Mesodermal cell (in vitro differentiated cells): ENCODE results near the gene LRRC63.
"Not testable (repeated sequence)": the region's sequence is repeated elsewhere in the genome, so short reads cannot be mapped to it uniquely, and the experiment has no call there.

Source experiments
- H3K27ac ChIP-seq: 2 replicates; pipeline ENCODE4 v1.7.0; 2013; ENCODE audit warnings: mild to moderate bottlenecking, low read depth, low read length, moderate library complexity; ENCODE audit not compliant: severe bottlenecking
- H3K36me3 ChIP-seq: 2 replicates; pipeline ENCODE4 v1.7.1; 2013; ENCODE audit warnings: mild to moderate bottlenecking, low read length, moderate library complexity; ENCODE audit not compliant: control insufficient read depth, insufficient read depth
- H3K4me1 ChIP-seq: one replicate; pipeline ENCODE4 v1.7.1; 2013; ENCODE audit warnings: mild to moderate bottlenecking, low read length; ENCODE audit not compliant: insufficient read depth, control insufficient read depth, poor library complexity, severe bottlenecking
- H3K4me3 ChIP-seq: 2 replicates; pipeline ENCODE4 v1.7.0; 2013; ENCODE audit warnings: low read length, control low read depth, mild to moderate bottlenecking; ENCODE audit not compliant: insufficient read depth, poor library complexity, severe bottlenecking; ENCODE audit errors: extremely low read depth
- H3K9me3 ChIP-seq: 2 replicates; pipeline ENCODE4 v1.7.1; 2013; ENCODE audit warnings: mild to moderate bottlenecking, low read length, moderate library complexity; ENCODE audit not compliant: control insufficient read depth
- WGBS, 2 experiments: methylation state at CpG; one replicate each; pipeline ENCODE4 v1.1.5; 2013; ENCODE audit warnings: missing lambda C conversion rate in 2 of 2; ENCODE audit not compliant: insufficient coverage in 2 of 2; 5-methylcytosine and 5-hydroxymethylcytosine counted together

LRRC63 gene

DNA sequence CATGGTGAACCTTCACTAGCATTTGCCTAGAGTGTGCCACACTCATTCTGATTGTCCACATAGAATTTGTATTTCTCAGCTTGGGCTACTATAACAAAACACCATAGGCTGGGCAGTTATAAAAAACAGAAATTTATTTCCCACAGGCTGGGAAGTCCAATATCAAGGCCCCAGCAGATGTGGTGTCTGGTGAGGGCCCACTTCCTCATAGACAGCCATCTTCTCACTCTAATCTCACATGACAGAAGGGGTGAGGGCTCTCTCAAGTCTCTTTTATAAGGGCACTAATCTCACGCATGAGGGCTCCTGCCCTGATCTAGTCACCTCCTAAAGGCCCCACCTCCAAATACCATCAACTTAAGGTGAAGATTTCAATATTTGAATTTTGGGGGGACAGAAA is 53.6 kb downstream of the LRRC63 start:
- WGBS, 2 experiments, result no CpG with 5 or more reads among the region's 1 CpG
- H3K4me1 ChIP-seq, result no peaks in the 10 kb centered on the region
- H3K9me3 ChIP-seq, result no peaks in the 10 kb centered on the region
- H3K4me3 ChIP-seq, result no peak overlapping the region
- no peak overlapping the region for H3K27ac ChIP-seq
- H3K36me3 ChIP-seq, result no peaks in the 10 kb centered on the region

DNA sequence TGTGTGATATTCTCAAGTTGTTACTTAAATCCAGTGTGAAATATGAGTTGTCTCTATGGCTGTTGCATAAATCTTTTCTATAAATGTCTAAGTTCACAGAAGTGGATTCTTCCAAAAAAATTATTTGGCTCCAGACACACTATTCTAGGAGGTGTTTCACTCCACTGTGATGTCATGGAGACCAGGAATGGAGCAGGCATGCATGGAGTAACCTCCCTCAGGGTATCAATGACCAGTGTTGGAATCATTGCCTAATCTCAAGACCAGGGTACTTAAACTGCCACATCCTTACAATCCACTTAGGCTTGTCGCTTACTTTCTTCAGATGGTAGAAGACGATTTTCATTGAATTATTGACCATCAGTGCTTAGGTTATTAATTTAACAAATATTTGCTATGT is 55.4 kb downstream of the LRRC63 start:
- WGBS, 2 experiments, result 100% methylated on average over 1 of the region's 2 CpGs; no CpG with 5 or more reads in 1 of the 2 experiments
- no peak overlapping the region for H3K4me3 ChIP-seq
- H3K27ac ChIP-seq, result no peak overlapping the region
- no peaks in the 10 kb centered on the region for H3K4me1 ChIP-seq
- H3K36me3 ChIP-seq, result no peaks in the 10 kb centered on the region
- H3K9me3 ChIP-seq, result no peaks in the 10 kb centered on the region

DNA sequence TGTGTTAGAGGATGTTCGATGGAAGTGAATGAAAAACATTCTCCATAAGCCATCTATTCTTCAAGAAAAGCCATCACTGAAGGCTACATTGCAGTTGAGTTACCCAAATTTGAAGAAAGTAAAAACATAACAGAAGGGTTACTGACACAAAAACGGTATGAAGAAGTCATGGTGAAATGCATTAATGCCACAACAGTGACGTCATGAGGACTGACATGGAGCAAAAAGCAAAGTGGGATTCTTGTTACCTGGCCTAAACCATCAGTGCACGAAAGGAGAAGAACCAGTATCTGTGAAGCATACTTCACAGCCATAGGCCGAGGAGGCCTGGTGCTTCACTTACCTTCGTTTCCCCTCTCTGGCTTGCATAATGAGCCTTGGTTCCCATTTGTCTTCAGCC is 58.7 kb downstream of the LRRC63 start:
- Histone ChIP-seq H3K9me3 (no peaks in the 10 kb centered on the region), H3K4me1 (no peaks in the 10 kb centered on the region), H3K27ac (no peak overlapping the region), H3K4me3 (no peak overlapping the region), H3K36me3 (no peaks in the 10 kb centered on the region)
- 83 to 94% methylated on average over 5 of the region's 6 CpGs for WGBS, 2 experiments

DNA sequence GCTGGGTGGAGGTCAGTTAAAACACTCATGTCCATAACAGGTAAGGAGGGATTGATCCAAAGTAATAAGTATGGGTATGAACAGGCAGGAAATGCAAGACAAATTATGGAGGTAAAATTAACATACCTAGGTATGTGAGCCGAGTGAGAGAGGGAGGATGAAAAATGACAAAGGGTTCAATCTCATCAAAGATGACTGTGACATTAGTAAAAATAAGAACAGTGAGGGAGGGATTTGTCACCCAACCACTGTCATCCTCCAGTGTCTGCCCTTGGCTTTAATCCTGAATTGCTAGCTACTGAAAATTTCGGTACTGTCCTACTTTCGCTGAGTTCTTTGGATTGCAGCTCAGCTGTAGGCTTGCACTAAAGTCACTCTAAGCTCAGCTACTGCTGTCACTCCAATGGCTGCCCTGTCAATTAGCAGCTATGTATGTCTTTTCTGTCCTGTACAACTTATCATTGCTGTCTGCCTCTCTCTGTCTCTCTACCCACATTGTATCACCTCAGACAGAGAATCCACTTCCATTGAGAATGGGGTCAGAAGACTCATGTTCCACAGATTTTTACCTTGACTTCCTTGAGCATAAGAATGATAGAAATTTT is 62.5 kb downstream of the LRRC63 start:
- Histone ChIP-seq H3K4me3 (no peak overlapping the region), H3K27ac (no peak overlapping the region), H3K4me1 (peaks cover 6% of the 10 kb centered on the region), H3K9me3 (no peaks in the 10 kb centered on the region), H3K36me3 (no peaks in the 10 kb centered on the region)
- 90 to 95% methylated on average over 3 of the region's 3 CpGs for WGBS, 2 experiments

DNA sequence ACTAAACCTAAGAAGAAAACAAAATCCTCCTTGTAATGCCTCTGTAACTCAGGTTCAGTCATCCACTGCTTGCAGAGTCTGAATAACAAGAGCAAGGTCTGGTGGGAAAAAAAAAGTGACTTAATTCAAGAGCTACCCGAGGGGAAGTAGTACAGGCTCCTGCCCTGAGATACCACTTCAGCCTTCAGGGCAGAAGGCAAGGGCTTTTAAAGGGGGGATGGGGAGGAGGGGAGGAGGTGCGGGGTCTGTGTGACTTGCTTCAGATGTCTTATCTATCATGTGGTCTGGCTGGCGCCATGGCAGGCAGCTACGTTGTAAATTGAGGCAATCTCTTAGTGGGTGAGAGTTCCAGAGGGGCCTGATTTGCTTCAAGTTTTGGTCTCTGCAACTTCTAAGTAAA is 66.7 kb downstream of the LRRC63 start:
- 19 to 24% methylated on average over 2 to 4 of the region's 4 CpGs for WGBS, 2 experiments
- H3K4me1 ChIP-seq, result peaks cover 11% of the 10 kb centered on the region
- H3K27ac ChIP-seq, result peak overlapping the region; percentile 65
- H3K36me3 ChIP-seq, result no peaks in the 10 kb centered on the region
- H3K9me3 ChIP-seq, result no peaks in the 10 kb centered on the region
- no peak overlapping the region for H3K4me3 ChIP-seq

DNA sequence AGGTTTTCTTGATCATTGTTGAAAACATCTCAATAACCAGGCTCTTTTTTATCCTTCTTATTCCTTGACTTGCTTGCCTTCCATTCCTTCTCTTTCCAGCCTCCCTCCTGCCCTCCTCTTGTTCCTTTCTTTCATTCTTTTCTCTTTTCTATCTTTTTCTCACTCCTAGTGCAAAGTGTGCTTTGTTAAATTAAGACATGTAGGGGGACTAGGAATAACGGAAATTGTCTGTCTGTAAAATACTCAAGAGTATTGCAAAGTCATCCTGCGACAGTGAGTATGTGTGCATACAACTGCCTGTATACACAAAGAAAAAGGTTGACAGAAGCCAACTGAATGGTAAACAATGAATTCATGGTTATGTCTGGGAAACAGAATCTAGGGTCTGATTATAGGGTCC is 70.1 kb downstream of the LRRC63 start:
- no peaks in the 10 kb centered on the region for H3K9me3 ChIP-seq
- WGBS, 2 experiments, result 100% methylated on average over 2 of the region's 2 CpGs

DNA sequence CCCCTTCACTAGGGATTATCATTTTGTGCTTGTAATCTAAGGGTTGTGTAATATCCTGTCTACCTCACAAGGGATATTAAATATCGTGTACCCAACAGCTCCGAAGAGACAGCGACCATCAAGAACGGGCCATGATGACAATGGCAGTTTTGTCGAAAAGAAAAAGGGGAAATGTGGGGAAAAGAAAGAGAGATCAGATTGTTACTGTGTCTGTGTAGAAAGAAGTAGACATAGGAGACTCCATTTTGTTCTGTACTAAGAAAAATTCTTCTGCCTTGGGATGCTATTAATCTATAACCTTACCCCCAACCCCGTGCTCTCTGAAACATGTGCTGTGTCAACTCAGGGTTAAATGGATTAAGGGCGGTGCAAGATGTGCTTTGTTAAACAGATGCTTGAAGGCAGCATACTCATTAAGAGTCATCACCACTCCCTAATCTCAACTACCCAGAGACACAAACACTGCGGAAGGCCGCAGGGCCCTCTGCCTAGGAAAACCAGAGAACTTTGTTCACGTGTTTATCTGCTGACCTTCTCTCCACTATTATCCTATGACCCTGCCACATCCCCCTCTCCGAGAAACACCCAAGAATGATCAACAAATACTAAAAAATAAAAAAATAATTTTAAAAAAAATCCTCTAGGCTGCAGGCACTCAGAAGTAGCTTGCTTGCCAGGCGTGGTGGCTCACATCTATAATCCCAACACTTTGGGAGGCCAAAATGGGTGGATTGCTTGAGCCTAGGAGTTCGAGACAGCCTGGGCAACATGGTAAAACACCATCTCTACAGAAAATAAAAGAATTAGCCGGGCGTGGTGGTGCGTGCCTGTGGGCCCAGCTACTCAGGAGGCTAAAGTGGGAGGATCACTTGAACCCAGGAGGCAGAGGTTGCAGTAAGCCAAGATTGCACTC is 72.4 kb downstream of the LRRC63 start:
- H3K27ac ChIP-seq, H3K36me3 ChIP-seq, H3K9me3 ChIP-seq, H3K4me1 ChIP-seq, H3K4me3 ChIP-seq: not testable (repeated sequence)
- WGBS, 2 experiments, result 96 to 98% methylated on average over 5 of the region's 16 CpGs

More for the DNA sequence above, 70.1 kb downstream of the LRRC63 start:
- H3K36me3 ChIP-seq, result no peaks in the 10 kb centered on the region
- no peak overlapping the region for H3K4me3 ChIP-seq
- H3K27ac ChIP-seq, result no peak overlapping the region
- H3K4me1 ChIP-seq, result peaks cover 11% of the 10 kb centered on the region

DNA sequence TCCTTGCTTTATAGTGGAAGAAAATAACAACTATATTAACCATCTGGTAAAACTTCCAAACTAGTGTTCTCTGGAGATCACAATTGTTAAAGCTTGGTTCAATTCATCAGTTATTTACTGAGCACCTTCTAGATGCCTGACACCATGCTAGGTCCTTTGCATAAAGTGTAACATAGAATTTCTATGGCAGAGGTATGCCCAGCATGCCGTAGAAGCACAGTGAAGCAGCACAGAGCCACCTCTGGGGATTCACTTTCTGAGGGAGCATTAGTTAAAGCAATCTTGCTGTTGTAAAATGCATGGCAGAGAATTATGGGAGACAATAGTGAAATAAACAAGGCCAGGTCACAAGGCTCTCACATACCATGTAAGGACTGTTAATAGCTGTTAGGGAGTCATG is 75.2 kb downstream of the LRRC63 start:
- Histone ChIP-seq H3K9me3 (no peaks in the 10 kb centered on the region), H3K36me3 (no peaks in the 10 kb centered on the region), H3K27ac (peak overlapping the region; percentile 20), H3K4me3 (no peak overlapping the region), H3K4me1 (no peaks in the 10 kb centered on the region)
- 43 to 71% methylated on average over 1 of the region's 1 CpG for WGBS, 2 experiments

DNA sequence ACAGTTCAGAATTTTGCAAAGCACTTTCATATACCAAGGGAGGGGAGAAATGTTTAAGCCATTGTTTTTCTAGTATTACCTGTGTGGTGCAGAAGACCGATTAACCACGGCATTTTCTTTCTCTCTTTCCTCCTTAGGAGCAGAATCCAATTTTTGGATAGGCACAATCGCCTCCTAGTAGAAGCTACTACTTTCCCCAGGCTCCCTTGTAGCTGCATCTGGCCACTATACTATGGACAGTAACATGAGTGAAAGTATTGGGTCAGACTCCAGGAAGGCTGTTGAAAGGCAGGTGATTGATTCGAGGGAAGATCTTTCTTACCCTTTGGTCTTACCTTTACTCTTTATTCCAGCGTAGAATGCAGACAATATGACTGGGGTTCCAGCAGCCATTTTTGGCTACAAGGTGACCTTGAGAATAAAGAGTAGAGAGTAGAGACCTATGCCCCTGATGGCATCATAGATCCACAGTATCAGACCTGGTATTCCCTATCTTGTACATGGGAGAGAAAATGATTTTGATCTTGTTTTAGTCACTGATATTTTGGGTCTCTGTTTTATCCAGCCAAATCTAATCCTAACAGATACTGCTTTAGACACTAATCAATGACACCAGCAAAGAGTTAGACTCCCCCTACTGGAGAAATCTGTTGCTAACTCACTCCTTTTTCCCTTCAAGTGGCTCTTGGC is 77.0 kb downstream of the LRRC63 start:
- no peak overlapping the region for H3K27ac ChIP-seq
- no peaks in the 10 kb centered on the region for H3K36me3 ChIP-seq
- no CpG with 5 or more reads among the region's 5 CpGs for WGBS, 2 experiments
- no peak overlapping the region for H3K4me3 ChIP-seq
- no peaks in the 10 kb centered on the region for H3K9me3 ChIP-seq
- H3K4me1 ChIP-seq, result no peaks in the 10 kb centered on the region

DNA sequence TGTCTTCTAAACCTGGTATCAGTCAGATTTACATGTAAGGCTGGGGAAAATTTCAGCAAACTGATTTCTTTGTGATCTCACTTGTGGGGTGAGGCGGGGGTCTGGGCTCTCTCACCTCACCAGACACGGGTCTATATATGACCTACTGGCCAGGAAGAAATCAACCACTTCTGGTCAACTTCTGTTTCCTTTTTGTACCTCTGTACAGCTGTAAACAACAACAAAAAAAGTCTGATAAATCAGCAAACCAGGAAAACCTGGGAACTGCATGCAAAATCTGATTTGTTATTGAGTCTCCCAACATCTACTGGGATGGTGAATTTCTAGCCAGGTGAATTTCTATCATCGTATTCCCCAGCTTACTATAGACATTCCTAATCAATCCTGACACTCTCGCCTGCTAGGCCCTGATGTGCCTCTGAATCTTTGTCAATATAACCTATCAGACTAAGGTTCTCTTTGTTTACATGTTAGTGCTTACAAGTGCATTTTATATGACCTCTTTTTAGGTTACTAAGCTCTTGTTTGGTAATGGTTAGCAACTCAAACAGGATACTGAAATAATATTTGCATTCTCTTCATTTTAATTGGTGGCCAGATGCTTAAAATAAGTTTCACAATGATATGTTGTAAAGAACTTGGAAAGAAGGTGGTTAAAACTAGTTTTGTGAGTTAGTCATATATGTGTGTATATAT is 77.7 kb downstream of the LRRC63 start:
- 92% methylated on average over 2 of the region's 4 CpGs; no CpG with 5 or more reads in 1 of the 2 experiments for whole genome bisulfite sequencing, 2 experiments

More for the DNA sequence above, 77.7 kb downstream of the LRRC63 start:
- Histone ChIP-seq H3K36me3 (no peaks in the 10 kb centered on the region), H3K9me3 (no peaks in the 10 kb centered on the region), H3K27ac (no peak overlapping the region), H3K4me3 (no peak overlapping the region), H3K4me1 (no peaks in the 10 kb centered on the region)
